ENCODE results near the gene STEAP3. TPM values are rescaled to one million over a fixed set of nuclear protein-coding genes. Genes with fewer than 3 reads are reported as not detected.

STEAP3 gene
- total RNA-seq, 2 experiments from 2014 or later = not detected

DNA sequence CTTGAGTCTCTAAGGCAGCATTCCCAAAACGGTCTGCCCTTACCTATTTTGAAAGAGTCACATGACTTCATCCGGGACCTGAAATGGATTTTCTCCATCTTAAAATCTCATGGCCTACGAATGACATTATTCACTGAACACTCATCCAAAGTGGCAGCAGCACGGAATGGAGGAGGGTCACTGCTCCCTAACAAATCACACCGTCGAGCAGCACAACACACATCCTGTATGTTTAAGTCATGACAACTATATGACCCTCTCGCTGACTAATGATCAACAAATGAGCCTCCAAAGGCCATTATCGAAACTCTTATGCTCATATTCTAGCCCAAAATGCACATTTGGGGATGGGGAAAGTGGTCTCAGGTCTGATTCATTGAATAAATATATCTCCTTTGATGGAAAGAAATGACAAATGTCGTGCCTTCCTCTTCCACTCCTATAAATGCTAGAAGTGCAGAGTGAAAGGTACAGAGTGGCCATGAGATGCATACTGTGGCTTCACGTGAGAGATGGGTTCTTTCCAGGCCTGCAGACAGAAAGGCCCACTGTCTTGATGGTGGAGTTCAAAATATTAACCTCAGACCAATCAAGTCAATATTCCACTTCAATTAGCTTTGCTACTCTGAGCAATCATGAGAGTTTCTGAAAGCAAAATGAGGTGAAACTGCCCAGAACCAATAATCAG, 72.2 kb downstream of the STEAP3 start:
- H3K36me3 Mint-ChIP-seq (ENCODE audit: low read depth) = no peaks in the 10 kb centered on the region
- POLR2A ChIA-PET = no interaction called here
- no peaks in the 10 kb centered on the region for H3K27me3 Mint-ChIP-seq
- no peak for DNase-seq
- no peaks in the 10 kb centered on the region for H3K9me3 Mint-ChIP-seq
- no peak overlapping the region for H3K27ac Mint-ChIP-seq
- CTCF ChIA-PET = no interaction called here
- no peaks in the 10 kb centered on the region for H3K4me1 Mint-ChIP-seq
- H3K4me3 Mint-ChIP-seq = no peak overlapping the region

DNA sequence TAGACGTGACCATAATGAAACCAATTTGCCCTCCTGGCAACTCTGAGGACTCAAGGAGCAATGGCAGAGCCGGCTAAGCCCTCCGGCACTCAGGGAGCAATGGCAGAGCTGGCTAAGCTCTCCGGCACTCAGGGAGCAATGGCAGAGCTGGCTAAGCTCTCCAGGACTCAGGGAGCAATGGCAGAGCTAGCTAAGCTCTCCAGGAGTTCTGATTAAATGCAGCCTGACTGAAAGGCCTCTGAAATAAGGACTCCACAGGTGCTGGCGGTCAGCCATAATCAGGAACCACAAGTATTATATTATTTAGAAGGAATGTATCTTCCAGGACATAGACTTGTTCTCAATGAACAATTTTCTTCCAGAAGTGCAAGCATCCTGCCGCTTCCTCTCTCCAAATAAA, 77.8 kb downstream of the STEAP3 start:
- H3K36me3 Mint-ChIP-seq (ENCODE audit: low read depth) = no peaks in the 10 kb centered on the region
- H3K9me3 Mint-ChIP-seq = no peaks in the 10 kb centered on the region
- POLR2A ChIA-PET = no interaction called here
- DNase-seq = no peak
- no peak overlapping the region for H3K4me3 Mint-ChIP-seq
- CTCF ChIA-PET = no interaction called here
- no peaks in the 10 kb centered on the region for H3K27me3 Mint-ChIP-seq
- no peaks in the 10 kb centered on the region for H3K4me1 Mint-ChIP-seq
- H3K27ac Mint-ChIP-seq = no peak overlapping the region

DNA sequence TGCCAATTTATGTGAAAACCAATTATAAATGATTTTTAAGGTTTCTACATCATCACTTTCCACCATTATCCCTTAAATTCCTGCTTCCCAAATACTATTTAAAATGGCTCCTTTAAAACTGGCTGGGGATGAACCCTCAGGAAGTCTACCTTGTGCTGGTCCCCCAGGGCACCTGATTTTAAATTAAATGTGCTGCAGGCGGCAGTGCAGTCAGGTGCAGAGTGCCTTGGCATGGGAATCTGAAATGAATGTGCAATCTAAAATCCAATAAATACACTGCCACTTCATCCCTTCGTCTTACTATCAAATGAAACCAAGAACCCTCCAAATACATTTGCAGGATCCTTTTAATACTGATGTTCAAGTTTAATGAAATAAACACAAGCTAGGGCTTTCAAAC, 81.2 kb downstream of the STEAP3 start:
- H3K4me1 Mint-ChIP-seq = no peaks in the 10 kb centered on the region
- POLR2A ChIA-PET = no interaction called here
- no peaks in the 10 kb centered on the region for H3K27me3 Mint-ChIP-seq
- H3K4me3 Mint-ChIP-seq = no peak overlapping the region
- H3K36me3 Mint-ChIP-seq (ENCODE audit: low read depth) = no peaks in the 10 kb centered on the region
- no peaks in the 10 kb centered on the region for H3K9me3 Mint-ChIP-seq
- CTCF ChIA-PET = no interaction called here
- DNase-seq = no peak
- H3K27ac Mint-ChIP-seq = no peak overlapping the region

DNA sequence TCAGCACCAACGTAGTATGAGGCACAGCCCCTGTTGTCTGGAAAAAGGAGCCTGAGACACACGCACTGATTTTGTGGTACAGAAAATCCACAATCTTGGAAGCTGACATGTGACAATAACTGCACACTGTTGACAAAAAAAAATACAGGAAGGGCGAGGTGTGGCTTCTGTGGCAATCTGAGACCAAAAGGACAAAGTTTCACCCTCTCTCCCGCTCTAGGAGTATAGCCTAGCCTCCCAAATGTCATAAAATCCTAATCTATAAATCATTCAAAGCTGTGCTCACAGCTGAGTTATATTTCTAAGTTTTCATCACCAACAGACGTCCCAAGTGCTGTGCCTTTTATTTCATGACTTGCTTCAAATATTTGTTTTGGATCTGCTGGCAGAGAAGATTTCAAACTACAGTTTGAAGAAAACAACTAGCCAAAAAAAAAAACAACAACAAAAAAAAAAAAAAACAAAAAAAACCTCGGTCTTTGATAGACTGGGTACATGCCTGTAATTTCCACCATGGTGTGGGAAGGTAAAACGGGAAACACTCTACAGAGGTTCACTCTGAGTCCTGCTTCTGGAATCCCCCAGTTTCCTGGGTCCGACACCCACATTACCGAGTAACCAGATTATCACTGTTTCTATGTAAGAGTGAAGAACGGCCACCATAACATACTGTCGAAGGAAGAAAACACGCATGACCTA, 82.0 kb downstream of the STEAP3 start:
- no peak overlapping the region for H3K27ac Mint-ChIP-seq
- no peak for DNase-seq
- H3K36me3 Mint-ChIP-seq (ENCODE audit: low read depth) = no peaks in the 10 kb centered on the region
- CTCF ChIA-PET = interaction anchor here (0.7 kb wide), 1 partner anchor 424 kb away, joined by 3 read pairs; no protein-coding TSS in a partner anchor
- POLR2A ChIA-PET = no interaction called here
- no peaks in the 10 kb centered on the region for H3K9me3 Mint-ChIP-seq
- no peak overlapping the region for H3K4me3 Mint-ChIP-seq
- H3K4me1 Mint-ChIP-seq = no peaks in the 10 kb centered on the region
- no peaks in the 10 kb centered on the region for H3K27me3 Mint-ChIP-seq

DNA sequence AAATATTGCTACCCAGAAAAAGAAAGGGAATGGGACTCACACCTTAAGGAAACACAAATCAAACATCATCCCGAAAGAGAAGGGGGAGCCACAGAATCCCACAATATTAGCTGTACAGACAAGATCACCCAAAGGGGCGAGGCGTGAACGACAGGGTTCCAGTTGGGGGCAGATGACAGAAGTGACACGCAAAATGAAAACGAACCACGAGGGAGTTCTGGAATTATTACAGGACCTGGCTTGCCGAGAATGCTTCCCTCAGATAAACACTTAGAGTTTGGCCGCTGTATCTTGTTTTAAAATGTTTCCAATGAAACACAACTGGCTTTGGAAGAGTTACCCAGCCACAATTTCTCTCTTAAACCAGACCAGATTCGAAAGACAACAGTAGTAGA, 82.6 kb downstream of the STEAP3 start:
- no peak overlapping the region for H3K4me3 Mint-ChIP-seq
- no peak overlapping the region for H3K27ac Mint-ChIP-seq
- no peaks in the 10 kb centered on the region for H3K36me3 Mint-ChIP-seq (ENCODE audit: low read depth)
- no peaks in the 10 kb centered on the region for H3K4me1 Mint-ChIP-seq
- DNase-seq = no peak
- CTCF ChIA-PET = no interaction called here
- no peaks in the 10 kb centered on the region for H3K27me3 Mint-ChIP-seq
- no peaks in the 10 kb centered on the region for H3K9me3 Mint-ChIP-seq
- POLR2A ChIA-PET = no interaction called here

DNA sequence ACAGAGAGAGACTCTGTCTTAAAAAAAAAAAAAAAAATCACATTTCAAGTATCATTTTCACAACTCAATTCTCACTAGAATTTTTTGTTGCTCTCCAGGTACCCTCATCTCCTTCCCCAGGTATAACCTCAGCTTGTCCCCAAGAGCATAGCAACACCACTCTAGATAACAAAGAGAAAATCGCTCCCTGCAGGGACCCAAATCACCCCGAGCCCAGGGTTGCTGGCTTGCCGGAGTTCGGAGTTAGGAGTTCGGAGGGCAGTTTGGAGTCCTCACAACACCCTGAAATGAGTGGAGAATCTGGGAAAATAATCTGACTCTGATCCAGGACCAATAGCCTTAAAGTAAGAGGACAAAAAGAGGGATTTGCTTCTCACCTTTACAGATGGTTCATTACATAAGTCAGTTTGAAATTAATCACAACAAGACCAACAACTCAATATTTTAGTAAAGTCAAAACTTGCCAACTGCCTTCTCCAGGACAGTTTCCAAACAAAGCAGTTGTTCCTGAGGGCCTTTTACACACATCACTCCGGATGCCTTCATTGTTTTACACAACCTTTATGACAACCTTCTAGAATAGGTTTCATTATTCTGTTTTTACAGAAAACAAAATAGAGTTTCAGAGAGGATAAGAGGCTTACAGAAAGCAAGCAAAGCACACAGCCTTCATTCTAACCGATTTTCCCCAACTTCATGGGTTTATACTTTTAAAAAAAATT, 83.9 kb downstream of the STEAP3 start:
- CTCF ChIA-PET = no interaction called here
- Mint-ChIP-seq H3K4me1 (no peaks in the 10 kb centered on the region), H3K27me3 (no peaks in the 10 kb centered on the region)

DNA sequence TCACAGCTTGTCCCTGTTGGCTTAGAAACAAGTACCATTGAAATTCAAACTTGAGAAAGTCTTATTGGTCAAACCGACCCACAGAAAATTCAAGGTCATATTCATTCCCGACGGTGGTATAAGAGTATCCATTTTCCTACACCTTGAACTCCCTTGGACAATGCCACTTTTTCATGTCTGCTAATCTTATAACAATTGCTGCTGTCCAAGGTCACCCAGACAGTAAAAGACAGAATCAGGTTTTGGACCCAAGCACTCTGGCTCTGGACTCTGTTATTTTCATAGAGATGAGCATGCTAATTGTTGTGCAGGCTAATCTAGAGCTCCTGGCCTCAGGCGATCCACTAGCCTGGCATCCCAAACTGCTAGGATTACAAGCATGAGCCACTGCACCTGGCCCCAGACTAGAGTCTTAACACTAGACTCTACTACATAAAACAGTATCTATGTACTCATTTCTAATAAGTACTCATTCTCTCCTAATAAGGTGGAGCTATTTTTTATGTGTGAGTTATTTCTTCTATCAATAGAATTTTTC, 85.2 kb downstream of the STEAP3 start:
- Mint-ChIP-seq H3K27ac (no peak overlapping the region), H3K4me3 (no peak overlapping the region), H3K4me1 (no peaks in the 10 kb centered on the region), H3K9me3 (no peaks in the 10 kb centered on the region), H3K36me3 (ENCODE audit: low read depth) (no peaks in the 10 kb centered on the region), H3K27me3 (no peaks in the 10 kb centered on the region)
- ChIA-PET POLR2A (no interaction called here), CTCF (no interaction called here)
- DNase-seq = no peak

More for the DNA sequence above, 83.9 kb downstream of the STEAP3 start:
- DNase-seq = no peak
- no peaks in the 10 kb centered on the region for H3K36me3 Mint-ChIP-seq (ENCODE audit: low read depth)
- H3K4me3 Mint-ChIP-seq = no peak overlapping the region
- no peak overlapping the region for H3K27ac Mint-ChIP-seq
- H3K9me3 Mint-ChIP-seq = no peaks in the 10 kb centered on the region
- POLR2A ChIA-PET = no interaction called here

DNA sequence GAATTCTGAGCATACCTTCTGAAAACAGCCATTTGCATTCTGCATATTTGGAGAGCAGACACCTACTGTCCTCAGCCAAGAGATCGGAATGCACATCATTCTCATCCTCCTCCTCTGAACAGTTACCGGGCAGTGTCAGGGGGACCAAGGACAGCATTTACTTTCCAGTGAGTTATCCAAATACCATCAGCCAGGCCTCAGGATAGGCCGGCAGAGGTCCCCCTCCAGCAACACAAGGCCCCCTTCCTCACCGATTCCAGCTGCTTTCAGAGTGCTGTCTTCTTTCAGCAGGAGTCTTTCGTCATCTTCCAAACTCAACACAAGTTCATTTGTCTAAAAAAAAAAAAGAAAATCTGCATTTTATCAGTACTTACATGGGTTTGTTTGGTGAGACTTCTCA, 87.7 kb downstream of the STEAP3 start:
- ChIA-PET POLR2A (no interaction called here), CTCF (no interaction called here)
- Mint-ChIP-seq H3K4me1 (no peaks in the 10 kb centered on the region), H3K27ac (no peak overlapping the region), H3K4me3 (no peak overlapping the region), H3K36me3 (ENCODE audit: low read depth) (no peaks in the 10 kb centered on the region), H3K27me3 (no peaks in the 10 kb centered on the region), H3K9me3 (no peaks in the 10 kb centered on the region)
- no peak for DNase-seq

DNA sequence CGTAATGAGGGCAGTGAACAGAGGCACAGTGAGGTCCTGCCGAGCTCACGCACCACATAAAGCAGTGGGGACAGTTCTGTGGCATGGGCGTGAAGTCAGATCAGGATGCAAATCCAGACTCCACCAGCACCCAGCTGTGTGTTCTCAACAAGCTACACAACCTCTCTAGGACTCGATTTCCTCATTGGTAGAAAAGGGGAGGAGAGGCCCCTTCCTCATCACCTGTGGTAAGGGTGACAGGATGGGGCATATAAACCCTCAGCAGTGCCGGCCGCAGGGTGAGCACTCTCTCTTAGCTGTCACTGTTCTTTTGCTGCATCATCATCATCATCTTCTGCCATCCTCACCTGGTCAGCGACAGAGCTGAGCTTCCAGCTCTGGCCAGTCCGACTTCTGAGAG, 88.2 kb downstream of the STEAP3 start:
- no peaks in the 10 kb centered on the region for H3K27me3 Mint-ChIP-seq
- H3K4me3 Mint-ChIP-seq = no peak overlapping the region
- no peak for DNase-seq
- ChIA-PET CTCF (no interaction called here), POLR2A (no interaction called here)
- H3K4me1 Mint-ChIP-seq = no peaks in the 10 kb centered on the region
- no peak overlapping the region for H3K27ac Mint-ChIP-seq
- H3K36me3 Mint-ChIP-seq (ENCODE audit: low read depth) = no peaks in the 10 kb centered on the region
- H3K9me3 Mint-ChIP-seq = no peaks in the 10 kb centered on the region

Other genes with a start within 250 kb of the STEAP3 start
- not detected for gene C1QL2, start 65.1 kb upstream of the STEAP3 start, total RNA-seq
- 1 to 10 TPM; 6.9 to 7.1 TPM for gene C2orf76, start 143.0 kb downstream of the STEAP3 start, total RNA-seq
- gene DBI, start 143.1 kb downstream of the STEAP3 start, total RNA-seq = 100 to 1,000 TPM; 142 to 150 TPM
- not detected for gene TMEM37, start 208.0 kb downstream of the STEAP3 start, total RNA-seq

Data from activated CD4-positive, alpha-beta memory T cell treated with anti-CD3 and anti-CD28 coated beads, Interleukin-2, amount 10 ng/mL, durations not matched to agents 7 days and 5 days (primary cell).